ENCODE measurements around the gene SIGLEC11. TPM values are rescaled to one million over a fixed set of nuclear protein-coding genes. Genes with fewer than 3 reads are reported as not detected.

Gene SIGLEC11
- total RNA-seq, 2 donors from 2014 or later: 0.19 to 2.2 TPM

DNA sequence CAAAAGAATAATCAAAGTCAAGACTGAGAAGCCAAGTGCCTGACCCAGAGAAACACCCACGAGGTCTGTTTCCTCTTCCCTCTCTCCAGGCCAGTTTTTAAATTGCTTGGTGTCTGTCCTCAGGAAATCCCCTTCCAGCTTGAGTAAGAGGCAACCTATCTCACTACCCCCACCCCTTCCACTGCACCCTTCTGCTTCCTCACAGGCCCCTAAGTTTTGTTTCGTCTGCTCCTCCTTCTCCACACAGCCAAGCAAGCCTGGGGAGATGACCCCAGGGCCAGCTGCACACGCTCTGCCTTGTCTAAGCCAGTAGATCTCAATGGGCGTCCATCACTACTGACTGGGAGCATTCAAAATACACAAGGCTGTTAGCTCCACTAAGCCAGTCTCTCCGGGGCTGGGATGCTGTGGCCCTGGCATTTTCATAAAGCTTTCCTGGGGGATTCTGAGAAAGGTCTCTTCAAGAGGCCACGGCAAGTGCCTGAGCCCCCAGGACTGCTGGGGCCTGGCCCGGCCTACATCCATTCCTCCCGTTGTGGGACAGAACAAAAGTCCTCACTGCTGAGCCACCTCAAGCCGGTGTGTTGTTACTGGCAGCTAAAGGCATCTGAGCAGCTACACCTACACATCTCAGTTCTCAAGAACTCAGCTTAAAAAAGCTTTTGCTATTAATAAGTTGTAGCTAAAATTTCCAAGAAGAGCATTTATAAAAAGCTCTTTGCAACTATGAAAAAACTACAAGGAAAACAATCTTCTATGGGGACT lies 49.4 kb downstream of the SIGLEC11 start:
- Histone ChIP-seq H3K36me3 (peaks cover 21% of the 10 kb centered on the region), H3K27me3 (no peaks in the 10 kb centered on the region), H3K27ac (no peak overlapping the region), H3K4me3 (no peak overlapping the region), H3K4me1 (peaks cover 0 to 8% of the 10 kb centered on the region in 2 donors), H3K9me3 (no peaks in the 10 kb centered on the region)
- DNase-seq (ENCODE audit: low spot score): no peak
- no peak for TF ChIP-seq CTCF (IDR thresholded peaks at IDR 0.05)

DNA sequence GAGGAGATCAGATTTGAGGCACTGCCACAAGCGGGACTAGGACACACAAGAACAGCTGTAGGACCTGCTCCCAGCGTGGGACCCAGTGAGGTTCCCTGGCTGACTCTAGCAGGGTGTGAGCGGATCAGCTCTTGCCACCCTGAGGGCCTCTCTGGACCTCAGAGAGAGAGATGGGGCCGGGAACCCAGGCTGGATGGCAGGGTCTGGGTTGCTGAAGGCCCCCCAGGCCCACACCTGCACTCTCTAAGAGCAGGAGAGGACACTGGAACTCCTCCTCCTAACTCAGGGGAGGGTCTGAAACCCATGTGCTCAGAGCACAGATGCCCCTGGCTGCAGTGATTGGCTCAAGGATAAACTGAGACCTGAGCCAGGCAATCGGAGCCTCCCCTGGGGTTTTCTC lies 50.8 kb downstream of the SIGLEC11 start:
- TF ChIP-seq CTCF (IDR thresholded peaks at IDR 0.05): no peak
- Histone ChIP-seq H3K9me3 (no peaks in the 10 kb centered on the region), H3K27me3 (no peaks in the 10 kb centered on the region), H3K4me3 (no peak overlapping the region), H3K4me1 (peaks cover 0 to 8% of the 10 kb centered on the region in 2 donors), H3K36me3 (peaks cover 21% of the 10 kb centered on the region), H3K27ac (no peak overlapping the region)
- DNase-seq (ENCODE audit: low spot score): no peak

GRCh38 chr19:49908480-49909420 lies 52.2 kb downstream of the SIGLEC11 start:
- no peaks in the 10 kb centered on the region for H3K27me3 ChIP-seq
- peaks cover 0 to 8% of the 10 kb centered on the region in 2 donors for H3K4me1 ChIP-seq
- H3K36me3 ChIP-seq: peaks cover 15% of the 10 kb centered on the region
- no peak for TF ChIP-seq CTCF (IDR thresholded peaks at IDR 0.05)
- no peaks in the 10 kb centered on the region for H3K9me3 ChIP-seq
- no peak for DNase-seq (ENCODE audit: low spot score)
- H3K4me3 ChIP-seq: no peak overlapping the region
- H3K27ac ChIP-seq: no peak overlapping the region

GRCh38 chr19:49907745-49908446 lies 53.1 kb downstream of the SIGLEC11 start:
- Histone ChIP-seq H3K36me3 (peaks cover 15% of the 10 kb centered on the region), H3K27me3 (no peaks in the 10 kb centered on the region), H3K4me3 (no peak overlapping the region), H3K9me3 (no peaks in the 10 kb centered on the region), H3K27ac (no peak overlapping the region), H3K4me1 (peaks cover 0 to 8% of the 10 kb centered on the region in 2 donors)
- DNase-seq (ENCODE audit: low spot score): no peak
- TF ChIP-seq CTCF (IDR thresholded peaks at IDR 0.05): no peak

- TF ChIP-seq CTCF (IDR thresholded peaks at IDR 0.05): no peak
- Histone ChIP-seq H3K4me3 (no peak overlapping the region), H3K27me3 (no peaks in the 10 kb centered on the region), H3K9me3 (no peaks in the 10 kb centered on the region), H3K4me1 (peaks cover 0 to 8% of the 10 kb centered on the region in 2 donors), H3K36me3 (peaks cover 15% of the 10 kb centered on the region), H3K27ac (no peak overlapping the region)
- no peak for DNase-seq (ENCODE audit: low spot score)
Observed at GRCh38 chr19:49906879-49907564, 54.0 kb downstream of the SIGLEC11 start.

Measured in right atrium auricular region (tissue), 2 donors.